HepG2 (cell line): ENCODE data around the gene ASH1L. TPM values are rescaled to one million over a fixed set of nuclear protein-coding genes. Genes with fewer than 3 reads are reported as not detected.

Experiments
- ATAC-seq: fragments of 200-7000 bp; cut with Tn5 transposase; 3 replicates; pipeline ENCODE4 v1.9.1; 2020; ENCODE audit warnings: mild to moderate bottlenecking, moderate library complexity
- BruUV-seq: library from RNA; stranded (reverse); fragments of 400-500 nt; replicated peaks from 2 replicates; lab custom pipeline; 2021; lab: Mats Ljungman, UMichigan
- CTCF ChIA-PET: fragments of 300-600 bp; formaldehyde crosslinking; extraction: SDS; loops from one replicate; lab custom pipeline; 2021; ENCODE audit warnings: low total read pairs, inconsistent platforms, low intra/inter-chr PET ratio; lab: Yijun Ruan, JAX
- POLR2A ChIA-PET: fragments of 350-600 bp; sonication (Branson Sonifier 250); formaldehyde crosslinking; loops from one replicate; lab custom pipeline; 2020; ENCODE audit warnings: antibody characterized with exemption, inconsistent platforms; lab: Yijun Ruan, JAX
- DNase-seq: peaks from one replicate; pipeline ENCODE4 v3.0.0-alpha.2; 2015; ENCODE audit warnings: low spot score
- FAIRE-seq: peaks from 3 replicates; lab custom pipeline; 2011; peaks lifted over from hg19 to GRCh38; lab: Jason Lieb, UNC
- H2AFZ ChIP-seq: one replicate; pipeline ENCODE4 v1.6.1; 2011; ENCODE audit warnings: low read length, inconsistent platforms
- H3K27ac ChIP-seq: fragments of 300-600 bp; 3 replicates; pipeline ENCODE4 v1.8.0; 2011; ENCODE audit warnings: mixed run types, mild to moderate bottlenecking, mixed read lengths, low read length, inconsistent platforms; ENCODE audit not compliant: insufficient read depth; ENCODE audit errors: extremely low read length
- H3K27me3 ChIP-seq, 2 experiments: fragments of 200-600 bp in 1 of 2; 2 replicates in 1 of 2; 3 replicates in 1 of 2; pipeline versions ENCODE4 v1.6.0 to v1.8.0; 2011; ENCODE audit warnings: low read length in 2 of 2, mild to moderate bottlenecking in 2 of 2, moderate library complexity in 2 of 2, inconsistent platforms in 1 of 2; ENCODE audit not compliant: insufficient read depth in 2 of 2, control insufficient read depth in 1 of 2
- H3K36me3 ChIP-seq, 2 experiments: fragments of 200-600 bp in 1 of 2; replicated peaks in 1 of 2; 2 replicates in 1 of 2; 3 replicates in 1 of 2; pipeline versions ENCODE4 v1.5.1 to v1.8.0; 2011; ENCODE audit warnings: low read length in 2 of 2, inconsistent platforms in 1 of 2; ENCODE audit not compliant: insufficient read depth in 2 of 2, control insufficient read depth in 1 of 2
- H3K4me1 ChIP-seq: 2 replicates; pipeline ENCODE4 v1.5.1; 2012; ENCODE audit warnings: low read length, inconsistent platforms; ENCODE audit not compliant: insufficient read depth
- H3K4me2 ChIP-seq: 2 replicates; pipeline ENCODE4 v1.6.0; 2011; ENCODE audit warnings: low read depth, low read length, inconsistent platforms
- H3K4me3 ChIP-seq, 3 experiments: fragments of 200-600 bp in 1 of 3; sonication (generic), shearing (Covaris generic) in 1 of 3; replicated peaks in 1 of 3; 2 replicates each; pipeline ENCODE4 v1.5.1; 2011 to 2016; ENCODE audit warnings: low read length in 3 of 3, inconsistent platforms in 2 of 3, low read depth in 2 of 3, mild to moderate bottlenecking in 2 of 3, control low read depth in 1 of 3, mixed read lengths in 1 of 3; ENCODE audit not compliant: insufficient read depth in 1 of 3
- H3K79me2 ChIP-seq: one replicate; pipeline ENCODE4 v1.6.1; 2011; ENCODE audit warnings: low read length, inconsistent platforms; ENCODE audit not compliant: insufficient read depth
- H3K9ac ChIP-seq: 2 replicates; pipeline ENCODE4 v1.6.0; 2011; ENCODE audit warnings: mild to moderate bottlenecking, low read depth, low read length, inconsistent platforms; ENCODE audit not compliant: insufficient read depth
- H3K9me3 ChIP-seq: 2 replicates; pipeline ENCODE4 v1.5.1; 2012; ENCODE audit warnings: mild to moderate bottlenecking, low read length
- H4K20me1 ChIP-seq: 2 replicates; pipeline ENCODE4 v1.6.0; 2011; ENCODE audit warnings: inconsistent platforms, mild to moderate bottlenecking, low read length, moderate library complexity; ENCODE audit not compliant: insufficient read depth
- CBX1 ChIP-seq: IDR thresholded peaks from one replicate; pipeline ENCODE4 v1.6.1; 2016; ENCODE audit warnings: antibody characterized with exemption, low read depth
- GATAD1 ChIP-seq: IDR thresholded peaks from 2 replicates; pipeline ENCODE4 v1.6.1; 2016; ENCODE audit warnings: missing genetic modification reagents, missing compliant biosample characterization
- HMGXB3 ChIP-seq: sonication (generic); formaldehyde crosslinking; IDR thresholded peaks from 2 replicates; pipeline ENCODE4 v1.4.0; 2020; ENCODE audit warnings: missing genetic modification reagents, borderline replicate concordance
- IKZF1 ChIP-seq: fragments of 450-650 bp; IDR thresholded peaks from 2 replicates; pipeline ENCODE4 v1.7.1; 2016
- JARID2 ChIP-seq: sonication (generic); formaldehyde crosslinking; IDR thresholded peaks from 2 replicates; pipeline ENCODE4 v1.8.1; 2023; ENCODE audit warnings: missing genetic modification reagents, inconsistent platforms; ENCODE audit not compliant: insufficient replicate concordance
- THYN1 ChIP-seq: sonication (generic); formaldehyde crosslinking; IDR thresholded peaks from 2 replicates; pipeline ENCODE4 v1.8.1; 2023; ENCODE audit warnings: low read depth, mild to moderate bottlenecking, moderate library complexity, missing genetic modification reagents, borderline replicate concordance
- ZNF143 ChIP-seq: sonication (generic); formaldehyde crosslinking; IDR thresholded peaks from 2 replicates; pipeline ENCODE4 v1.4.0; 2020; ENCODE audit warnings: missing genetic modification reagents
- ZNF580 ChIP-seq: IDR thresholded peaks from 2 replicates; pipeline ENCODE4 v1.6.1; 2016; ENCODE audit warnings: low read depth, borderline replicate concordance
- ZNF772 ChIP-seq: sonication (generic); formaldehyde crosslinking; IDR thresholded peaks from 2 replicates; pipeline ENCODE4 v1.5.0; 2020; ENCODE audit warnings: mild to moderate bottlenecking, missing genetic modification reagents
- ZSCAN30 ChIP-seq: sonication (generic); formaldehyde crosslinking; IDR thresholded peaks from 2 replicates; pipeline ENCODE4 v1.5.0; 2020; ENCODE audit warnings: mild to moderate bottlenecking, missing genetic modification reagents
- WGBS: methylation state at CpG from one replicate; pipeline ENCODE4 v1.1.6; 2017; ENCODE audit warnings: low lambda C conversion rate; 5-methylcytosine and 5-hydroxymethylcytosine counted together
- in situ Hi-C: cut with HindIII; loops from 2 replicates; pipeline ENCODE4 v1.10.0; 2017; ENCODE audit warnings: low pct_unique_long_range_greater_than_20kb; ENCODE audit not compliant: extremely low pct_ligation_motif_present
- intact Hi-C: fragments of 100-400 bp; cut with micrococcal nuclease; formaldehyde crosslinking; loops from one replicate; pipeline ENCODE4 v1.10.0; 2022; ENCODE audit not compliant: unreplicated experiment
- polyA plus RNA-seq, 8 experiments: library from polyadenylated mRNA; depleted of rRNA in 3 of 8; stranded (reverse) in 7 of 8; unstranded in 1 of 8; fragments of >200 nt; fragmentation: Illumina TruSeq in 4 of 8; extraction: Trizol in 4 of 8; gene quantifications; 2 replicates each; pipeline versions ENCODE4 v1.2.1 to v1.2.3, GENCODE V29; 2011 to 2016; ENCODE audit warnings: low read depth in 4 of 8, missing spikeins in 1 of 8, mixed read lengths in 1 of 8; ENCODE audit not compliant: insufficient read depth in 1 of 8
- total RNA-seq, 5 experiments: library from RNA; depleted of rRNA; stranded (reverse); fragments of >200 nt; fragmentation: Illumina TruSeq; extraction: Trizol; gene quantifications; 2 replicates each; pipeline ENCODE4 v1.2.3, GENCODE V29; 2016; ENCODE audit warnings: low read depth in 1 of 5

ASH1L gene
- total and polyA plus RNA-seq, 2 of the 13 experiments (the other 11 are each of a cell fraction or from before 2014, with no cell fraction given), result 10.2 to 15.3 TPM

GRCh38 chr1:155424091-155424490 is 138.5 kb downstream of the ASH1L start:
- H3K4me3 ChIP-seq, result no peak overlapping the region
- no peak for ATAC-seq
- no peaks in the 10 kb centered on the region for H3K9me3 ChIP-seq
- no peak overlapping the region for H3K4me2 ChIP-seq
- BruUV-seq, result no TSS peak
- POLR2A ChIA-PET, result no interaction called here
- in situ Hi-C loops (no loop called here), intact Hi-C loops (no loop called here)
- H3K27ac ChIP-seq, result no peak overlapping the region
- H3K36me3 ChIP-seq, result peaks cover 0 to 5% of the 10 kb centered on the region in 2 experiments; a peak in 2 of 5 replicates
- no peaks in the 10 kb centered on the region for H3K4me1 ChIP-seq
- no peak for TF ChIP-seq ZNF772 (CRISPR knock-in tag)
- no peak for TF ChIP-seq HMGXB3 (CRISPR knock-in tag)
- no peak for TF ChIP-seq IKZF1
- no peak for TF ChIP-seq GATAD1 (CRISPR knock-in tag)
- TF ChIP-seq ZSCAN30 (CRISPR knock-in tag), result no peak
- no peak for TF ChIP-seq ZNF143 (CRISPR knock-in tag)
- TF ChIP-seq THYN1 (CRISPR knock-in tag), result no peak
- TF ChIP-seq CBX1, result no peak
- no peak for TF ChIP-seq ZNF580 (CRISPR knock-in tag)
- no peak for TF ChIP-seq JARID2 (CRISPR knock-in tag)
- no peaks in the 10 kb centered on the region for H4K20me1 ChIP-seq
- no peaks in the 10 kb centered on the region for H3K27me3 ChIP-seq
- no peak overlapping the region for H2AFZ ChIP-seq
- no peaks in the 10 kb centered on the region for H3K79me2 ChIP-seq
- DNase-seq, result no peak
- FAIRE-seq, result no peak
- CTCF ChIA-PET, result no interaction called here
- WGBS, result 99% methylated on average over 7 of the region's 7 CpGs
- no peak overlapping the region for H3K9ac ChIP-seq
